SK-N-SH treated with all-trans-retinoic acid at 6 μM for 48 hours (cell line): Measurements from ENCODE around the gene GINS1.

Source experiments
- ARNTL ChIP-seq: fragments of 450-650 bp; formaldehyde crosslinking; IDR thresholded peaks from 2 replicates; pipeline ENCODE4 v1.5.0; 2020; ENCODE audit warnings: low read depth, mild to moderate bottlenecking, moderate library complexity, borderline replicate concordance
- CSDC2 ChIP-seq: fragments of 250-450 bp; sonication (Bioruptor Pico); IDR thresholded peaks from 2 replicates; pipeline ENCODE4 v1.5.0; 2020; ENCODE audit warnings: mild to moderate bottlenecking, moderate library complexity
- CSRNP3 ChIP-seq: fragments of 250-450 bp; sonication (Bioruptor Pico); IDR thresholded peaks from 2 replicates; pipeline ENCODE4 v1.5.1; 2021; ENCODE audit warnings: mild to moderate bottlenecking, moderate library complexity
- ISL1 ChIP-seq: fragments of 250-450 bp; sonication (Bioruptor Pico); IDR thresholded peaks from 2 replicates; pipeline ENCODE4 v2.1.2; 2022; ENCODE audit warnings: mild to moderate bottlenecking, moderate library complexity
- POU6F1 ChIP-seq: fragments of 250-450 bp; sonication (Bioruptor Pico); IDR thresholded peaks from 2 replicates; pipeline ENCODE4 v1.8.0; 2021; ENCODE audit warnings: low read depth, mild to moderate bottlenecking, moderate library complexity, borderline replicate concordance
- PPARA ChIP-seq: fragments of 250-450 bp; sonication (Bioruptor Pico); IDR thresholded peaks from 2 replicates; pipeline ENCODE4 v1.5.0; 2020; ENCODE audit warnings: mild to moderate bottlenecking, borderline replicate concordance
- ZC3H10 ChIP-seq: fragments of 250-450 bp; sonication (Bioruptor Pico); IDR thresholded peaks from 2 replicates; pipeline ENCODE4 v1.5.1; 2021; ENCODE audit warnings: mild to moderate bottlenecking, moderate library complexity
- ZFP30 ChIP-seq: fragments of 450-650 bp; formaldehyde crosslinking; IDR thresholded peaks from 2 replicates; pipeline ENCODE4 v1.5.0; 2022; ENCODE audit warnings: mild to moderate bottlenecking, moderate library complexity
- ZNF8 ChIP-seq: fragments of 450-650 bp; formaldehyde crosslinking; IDR thresholded peaks from 2 replicates; pipeline ENCODE4 v1.5.0; 2020; ENCODE audit warnings: mild to moderate bottlenecking, moderate library complexity

DNA sequence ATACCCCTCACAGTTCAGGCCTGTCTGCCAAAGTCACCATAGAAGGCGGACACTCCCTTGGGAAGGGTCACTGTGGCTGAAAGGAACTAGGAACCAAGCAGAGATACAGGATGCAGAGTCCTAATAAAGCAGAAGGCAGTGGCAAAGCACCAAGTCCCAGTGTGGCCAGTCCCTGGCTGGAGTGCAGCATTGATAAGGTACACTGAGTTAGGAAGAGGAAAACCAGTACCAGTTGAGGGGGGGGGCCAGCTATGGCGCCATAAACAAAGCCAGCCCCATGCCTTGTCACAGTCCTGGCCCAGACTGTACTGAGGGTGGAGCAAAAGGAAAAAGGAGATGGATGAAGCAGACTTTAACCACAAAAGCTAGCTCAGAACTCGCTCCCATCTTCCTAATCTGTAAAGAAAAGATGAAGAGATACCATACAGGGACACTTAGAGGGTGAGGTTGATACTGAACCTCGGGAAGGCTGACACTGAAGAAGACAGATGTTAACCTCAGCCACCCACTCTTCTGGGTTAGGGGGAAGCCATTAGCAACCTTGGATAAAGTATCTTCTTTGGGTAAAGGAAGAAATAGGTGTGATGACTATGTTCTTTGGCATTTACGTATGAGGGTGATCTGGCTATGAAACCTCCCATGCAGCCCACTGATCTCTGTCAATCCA is 24.6 kb upstream of the GINS1 start:
- TF ChIP-seq ZFP30 (CRISPR knock-in tag) (no peak), CSDC2 (CRISPR knock-in tag) (no peak), ISL1 (CRISPR knock-in tag) (no peak), POU6F1 (CRISPR knock-in tag) (no peak), PPARA (CRISPR knock-in tag) (no peak), CSRNP3 (CRISPR knock-in tag) (no peak), ZC3H10 (no peak), ZNF8 (CRISPR knock-in tag) (no peak), ARNTL (CRISPR knock-in tag) (no peak)
